Prostate gland (tissue), 2 donors: ENCODE measurements around the gene TCP1. TPM values are rescaled to one million over a fixed set of nuclear protein-coding genes. Genes with fewer than 3 reads are reported as not detected.

Experiments
- DNase-seq: peaks from one replicate; pipeline ENCODE4 v3.0.0-alpha.2; 2019; ENCODE audit warnings: low spot score
- H3K27ac ChIP-seq, 2 donors: fragments of 200-600 bp; sonication (generic); 2 replicates each; pipeline ENCODE4 v1.5.1; 2017 to 2019
- H3K27me3 ChIP-seq: fragments of 200-600 bp; sonication (generic); replicated peaks from 2 replicates; pipeline ENCODE4 v1.5.1; 2019; ENCODE audit not compliant: insufficient read depth
- H3K36me3 ChIP-seq, 2 donors: fragments of 200-600 bp; sonication (generic); 1 replicate in 1 of 2; 2 replicates in 1 of 2; pipeline versions ENCODE4 v1.5.1 to v1.8.1; 2017 to 2019
- H3K4me1 ChIP-seq: fragments of 200-600 bp; sonication (generic); replicated peaks from 2 replicates; pipeline ENCODE4 v1.5.1; 2019
- H3K4me3 ChIP-seq, 2 donors: fragments of 200-600 bp; sonication (generic); 2 replicates each; pipeline ENCODE4 v1.5.1; 2017 to 2019
- H3K9me3 ChIP-seq: fragments of 200-600 bp; sonication (generic); 2 replicates; pipeline ENCODE4 v1.5.1; 2017
- CTCF ChIP-seq, 4 experiments: fragments of 200-600 bp in 2 of 4; fragments of 450-650 bp in 2 of 4; sonication (generic) in 2 of 4; IDR thresholded peaks; 1 replicate in 3 of 4; 2 replicates in 1 of 4; pipeline ENCODE4 v1.5.1; 2016 to 2019; ENCODE audit warnings: antibody characterized with exemption in 4 of 4, mild to moderate bottlenecking in 2 of 4, moderate library complexity in 2 of 4
- POLR2A ChIP-seq: fragments of 450-650 bp; IDR thresholded peaks from one replicate; pipeline ENCODE4 v1.6.1; 2016; ENCODE audit warnings: antibody characterized with exemption, mild to moderate bottlenecking
- POLR2AphosphoS5 ChIP-seq: sonication (generic); formaldehyde crosslinking; IDR thresholded peaks from one replicate; pipeline ENCODE4 v1.6.1; 2017; ENCODE audit warnings: antibody characterized with exemption
- WGBS: methylation state at CpG from one replicate; pipeline ENCODE4 v1.1.5; 2018; 5-methylcytosine and 5-hydroxymethylcytosine counted together
- intact Hi-C: fragments of 100-400 bp; cut with DNase I; formaldehyde crosslinking; loops from one replicate; pipeline ENCODE4 v1.14.2; 2022
- total RNA-seq, 2 donors: library from RNA; depleted of rRNA; stranded (reverse); fragments of >200 nt; gene quantifications; one replicate each; pipeline ENCODE4 v1.1.0, GENCODE V29; 2016

TCP1 gene
- total RNA-seq, 2 donors from 2014 or later = 145 to 187 TPM

- no peaks in the 10 kb centered on the region for H3K27me3 ChIP-seq
- no peaks in the 10 kb centered on the region for H3K9me3 ChIP-seq
- no peak for DNase-seq
- no peak overlapping the region for H3K27ac ChIP-seq
- intact Hi-C loops = no loop called here
- H3K4me3 ChIP-seq = no peak overlapping the region
- H3K36me3 ChIP-seq = no peaks in the 10 kb centered on the region
- H3K4me1 ChIP-seq = no peaks in the 10 kb centered on the region
- 92% methylated on average over 9 of the region's 9 CpGs for WGBS
- no peak for TF ChIP-seq POLR2AphosphoS5
- no peak for TF ChIP-seq CTCF (IDR thresholded peaks at IDR 0.05)
- TF ChIP-seq POLR2A = no peak
Measured at GRCh38 chr6:159806021-159806458, 16.6 kb upstream of the TCP1 start.

GRCh38 chr6:159805440-159806020 lies 16.1 kb upstream of the TCP1 start:
- Histone ChIP-seq H3K27me3 (no peaks in the 10 kb centered on the region), H3K4me3 (no peak overlapping the region), H3K9me3 (no peaks in the 10 kb centered on the region), H3K4me1 (no peaks in the 10 kb centered on the region), H3K27ac (no peak overlapping the region), H3K36me3 (no peaks in the 10 kb centered on the region)
- WGBS = 95% methylated on average over 6 of the region's 6 CpGs
- DNase-seq = no peak
- TF ChIP-seq POLR2A (no peak), CTCF (IDR thresholded peaks at IDR 0.05) (no peak), POLR2AphosphoS5 (no peak)
- intact Hi-C loops = no loop called here

GRCh38 chr6:159804504-159804903 lies 15.1 kb upstream of the TCP1 start:
- no peak overlapping the region for H3K27ac ChIP-seq
- no peak for DNase-seq
- intact Hi-C loops = no loop called here
- no peaks in the 10 kb centered on the region for H3K27me3 ChIP-seq
- no peak overlapping the region for H3K4me3 ChIP-seq
- no peaks in the 10 kb centered on the region for H3K9me3 ChIP-seq
- WGBS = 86% methylated on average over 10 of the region's 10 CpGs
- TF ChIP-seq POLR2A = no peak
- TF ChIP-seq CTCF (IDR thresholded peaks at IDR 0.05) = no peak
- TF ChIP-seq POLR2AphosphoS5 = no peak
- no peaks in the 10 kb centered on the region for H3K4me1 ChIP-seq
- no peaks in the 10 kb centered on the region for H3K36me3 ChIP-seq

- no peak overlapping the region for H3K27ac ChIP-seq
- peaks cover 0 to 11% of the 10 kb centered on the region in 2 donors for H3K36me3 ChIP-seq
- DNase-seq = no peak
- TF ChIP-seq CTCF (IDR thresholded peaks at IDR 0.05) (no peak), POLR2AphosphoS5 (no peak), POLR2A (no peak)
- no peaks in the 10 kb centered on the region for H3K9me3 ChIP-seq
- H3K4me1 ChIP-seq = no peaks in the 10 kb centered on the region
- no peaks in the 10 kb centered on the region for H3K27me3 ChIP-seq
- no peak overlapping the region for H3K4me3 ChIP-seq
- 92% methylated on average over 8 of the region's 8 CpGs for WGBS
- intact Hi-C loops = no loop called here
Measured at GRCh38 chr6:159801935-159802334, 12.5 kb upstream of the TCP1 start.

GRCh38 chr6:159800141-159800865 lies 10.9 kb upstream of the TCP1 start, which contains the start of gene PNLDC1:
TSS of gene PNLDC1 (plus strand) at chr6:159800276. CDS start at chr6:159800308, 32 bp downstream.
- WGBS = 88% methylated on average over 50 of the region's 50 CpGs
- Histone ChIP-seq H3K4me3 (no peak within 1 kb of the TSS), H3K4me1 (no peaks in the 10 kb centered on the region), H3K9me3 (no peaks in the 10 kb centered on the region), H3K36me3 (peaks cover 0 to 11% of the 10 kb centered on the region in 2 donors), H3K27ac (no peak within 1 kb of the TSS), H3K27me3 (no peaks in the 10 kb centered on the region)
- intact Hi-C loops = no loop called here
- no peak for DNase-seq
- no peak for TF ChIP-seq POLR2A
- no peak for TF ChIP-seq CTCF (IDR thresholded peaks at IDR 0.05)
- TF ChIP-seq POLR2AphosphoS5 = no peak
